Sigmoid colon (tissue), 4 donors: ENCODE measurements around the gene NBPF1.
"Not testable (repeated sequence)": the region's sequence is repeated elsewhere in the genome, so short reads cannot be mapped to it uniquely, and the experiment has no call there.

Experiments
- CTCF ChIP-seq, 4 experiments: fragments of 450-650 bp in 3 of 4; fragments of 200-600 bp in 1 of 4; IDR thresholded peaks; one replicate each; pipeline ENCODE4 v1.5.1; 2016 to 2019; ENCODE audit warnings: antibody characterized with exemption in 4 of 4, mild to moderate bottlenecking in 3 of 4, moderate library complexity in 2 of 4
- POLR2AphosphoS5 ChIP-seq, 4 donors: sonication (generic); formaldehyde crosslinking; IDR thresholded peaks; one replicate each; pipeline ENCODE4 v1.6.1; 2017; ENCODE audit warnings: antibody characterized with exemption in 4 of 4

DNA sequence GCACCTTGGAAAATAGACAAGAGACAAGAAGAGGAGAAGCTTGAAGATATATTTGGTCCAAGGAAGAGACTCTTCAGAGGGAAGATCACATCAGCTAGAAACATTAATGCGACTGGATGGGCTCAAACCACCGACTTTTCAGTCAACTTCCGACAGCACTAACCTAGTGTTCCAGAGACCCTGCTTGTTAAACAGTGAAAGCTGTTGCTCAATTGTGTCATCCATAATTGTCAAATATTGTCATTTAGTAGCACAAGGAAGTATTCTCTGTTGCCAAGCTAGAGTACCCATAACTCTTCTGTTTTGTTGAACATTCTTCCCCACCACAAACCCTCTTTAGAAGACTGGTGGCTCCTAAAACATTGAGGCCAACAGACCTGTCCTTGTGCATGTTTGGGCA is 56.3 kb downstream of the NBPF1 start:
- TF ChIP-seq POLR2AphosphoS5, CTCF (IDR thresholded peaks at IDR 0.05): not testable (repeated sequence)
